Prostate gland (tissue), 2 donors: ENCODE results near the gene ASXL2. TPM values are rescaled to one million over a fixed set of nuclear protein-coding genes. Genes with fewer than 3 reads are reported as not detected.
A peak's percentile ranks its signal among the peaks of the same experiment; 100 is the strongest.
"Not testable (repeated sequence)": the region's sequence is repeated elsewhere in the genome, so short reads cannot be mapped to it uniquely, and the experiment has no call there.

Source experiments
- DNase-seq: peaks from one replicate; pipeline ENCODE4 v3.0.0-alpha.2; 2019; ENCODE audit warnings: low spot score
- H3K27ac ChIP-seq, 2 donors: fragments of 200-600 bp; sonication (generic); 2 replicates each; pipeline ENCODE4 v1.5.1; 2017 to 2019
- H3K27me3 ChIP-seq: fragments of 200-600 bp; sonication (generic); replicated peaks from 2 replicates; pipeline ENCODE4 v1.5.1; 2019; ENCODE audit not compliant: insufficient read depth
- H3K36me3 ChIP-seq, 2 donors: fragments of 200-600 bp; sonication (generic); 1 replicate in 1 of 2; 2 replicates in 1 of 2; pipeline versions ENCODE4 v1.5.1 to v1.8.1; 2017 to 2019
- H3K4me1 ChIP-seq: fragments of 200-600 bp; sonication (generic); replicated peaks from 2 replicates; pipeline ENCODE4 v1.5.1; 2019
- H3K4me3 ChIP-seq, 2 donors: fragments of 200-600 bp; sonication (generic); 2 replicates each; pipeline ENCODE4 v1.5.1; 2017 to 2019
- H3K9me3 ChIP-seq: fragments of 200-600 bp; sonication (generic); 2 replicates; pipeline ENCODE4 v1.5.1; 2017
- POLR2A ChIP-seq: fragments of 450-650 bp; IDR thresholded peaks from one replicate; pipeline ENCODE4 v1.6.1; 2016; ENCODE audit warnings: antibody characterized with exemption, mild to moderate bottlenecking
- POLR2AphosphoS5 ChIP-seq: sonication (generic); formaldehyde crosslinking; IDR thresholded peaks from one replicate; pipeline ENCODE4 v1.6.1; 2017; ENCODE audit warnings: antibody characterized with exemption
- WGBS: methylation state at CpG from one replicate; pipeline ENCODE4 v1.1.5; 2018; 5-methylcytosine and 5-hydroxymethylcytosine counted together
- intact Hi-C: fragments of 100-400 bp; cut with DNase I; formaldehyde crosslinking; loops from one replicate; pipeline ENCODE4 v1.14.2; 2022
- total RNA-seq, 2 donors: library from RNA; depleted of rRNA; stranded (reverse); fragments of >200 nt; gene quantifications; one replicate each; pipeline ENCODE4 v1.1.0, GENCODE V29; 2016
- TF ChIP-seq, protein P1 (sequence below), 4 experiments: fragments of 200-600 bp in 2 of 4; fragments of 450-650 bp in 2 of 4; sonication (generic) in 2 of 4; IDR thresholded peaks; 1 replicate in 3 of 4; 2 replicates in 1 of 4; pipeline ENCODE4 v1.5.1; 2016 to 2019; ENCODE audit warnings: antibody characterized with exemption in 4 of 4, mild to moderate bottlenecking in 2 of 4, moderate library complexity in 2 of 4

The ASXL2 gene
- total RNA-seq, 2 donors from 2014 or later = 15.8 to 36.1 TPM

DNA sequence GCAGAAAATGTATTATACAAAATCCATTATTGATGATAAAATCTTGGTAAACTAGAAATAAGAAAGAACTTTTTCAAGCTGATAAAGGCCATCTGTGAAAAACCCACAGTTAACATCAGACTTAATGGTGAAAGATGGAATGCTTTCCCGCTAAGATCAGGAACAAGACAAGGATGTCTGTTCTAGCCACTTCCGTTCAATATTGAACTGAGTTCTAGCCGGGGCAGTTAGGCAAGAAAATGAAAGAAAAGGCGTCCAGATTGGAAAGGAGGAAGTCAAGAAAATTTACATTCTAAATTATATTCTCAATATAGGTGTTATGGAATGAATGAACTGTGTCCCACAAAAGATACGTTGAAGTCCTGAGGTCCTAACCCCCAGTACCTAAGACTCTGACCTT is 165.8 kb downstream of the ASXL2 start:
- WGBS = 81% methylated on average over 5 of the region's 5 CpGs
- intact Hi-C loops = no loop called here

DNA sequence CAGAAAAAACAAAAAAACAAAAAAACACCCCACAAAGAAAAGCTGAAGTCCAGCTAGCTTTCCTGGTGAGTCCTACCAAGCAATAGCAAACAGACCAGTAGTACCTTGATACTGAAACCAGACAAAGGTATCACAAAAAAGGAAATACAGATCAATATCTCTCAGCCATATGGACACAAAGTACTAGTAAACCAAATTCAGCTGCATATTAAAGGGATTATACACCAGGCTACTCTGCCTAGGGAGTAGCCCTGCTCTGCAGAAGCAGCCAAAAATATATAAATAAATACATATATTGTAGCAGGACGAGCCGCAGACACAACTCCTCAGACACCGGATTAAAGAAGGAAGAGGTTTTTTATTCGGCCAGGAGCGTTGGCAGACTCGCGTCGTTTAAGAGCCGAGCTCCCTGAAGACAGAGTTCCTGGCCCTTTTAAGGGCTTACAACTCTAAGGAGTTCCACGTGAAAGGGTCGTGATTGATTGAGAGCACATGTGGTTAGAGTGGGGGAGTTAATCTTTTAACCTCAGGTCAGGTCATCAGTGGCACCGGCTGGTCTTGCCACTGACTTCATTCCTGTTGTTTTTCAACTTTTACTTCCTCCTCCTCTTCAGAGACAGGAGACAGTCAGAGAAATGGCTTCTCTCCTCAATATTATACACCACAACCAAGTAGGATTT is 166.5 kb downstream of the ASXL2 start:
- 12% methylated on average over 12 of the region's 12 CpGs for WGBS
- H3K27ac ChIP-seq = peak overlapping the region; percentile 11 to 67
- H3K9me3 ChIP-seq = no peaks in the 10 kb centered on the region
- peak overlapping the region in 1 of 2 donors; percentile 8 for H3K4me3 ChIP-seq
- intact Hi-C loops = no loop called here
- no peaks in the 10 kb centered on the region for H3K4me1 ChIP-seq
- DNase-seq = no peak
- no peaks in the 10 kb centered on the region for H3K36me3 ChIP-seq
- no peak for TF ChIP-seq POLR2A
- TF ChIP-seq POLR2AphosphoS5 = peak; percentile 9
- H3K27me3 ChIP-seq = no peaks in the 10 kb centered on the region

More for the DNA sequence above, 165.8 kb downstream of the ASXL2 start:
- no peak for DNase-seq
- no peaks in the 10 kb centered on the region for H3K27me3 ChIP-seq
- no peak overlapping the region for H3K4me3 ChIP-seq
- no peaks in the 10 kb centered on the region for H3K4me1 ChIP-seq
- no peak for TF ChIP-seq POLR2AphosphoS5
- TF ChIP-seq, protein P1, sequence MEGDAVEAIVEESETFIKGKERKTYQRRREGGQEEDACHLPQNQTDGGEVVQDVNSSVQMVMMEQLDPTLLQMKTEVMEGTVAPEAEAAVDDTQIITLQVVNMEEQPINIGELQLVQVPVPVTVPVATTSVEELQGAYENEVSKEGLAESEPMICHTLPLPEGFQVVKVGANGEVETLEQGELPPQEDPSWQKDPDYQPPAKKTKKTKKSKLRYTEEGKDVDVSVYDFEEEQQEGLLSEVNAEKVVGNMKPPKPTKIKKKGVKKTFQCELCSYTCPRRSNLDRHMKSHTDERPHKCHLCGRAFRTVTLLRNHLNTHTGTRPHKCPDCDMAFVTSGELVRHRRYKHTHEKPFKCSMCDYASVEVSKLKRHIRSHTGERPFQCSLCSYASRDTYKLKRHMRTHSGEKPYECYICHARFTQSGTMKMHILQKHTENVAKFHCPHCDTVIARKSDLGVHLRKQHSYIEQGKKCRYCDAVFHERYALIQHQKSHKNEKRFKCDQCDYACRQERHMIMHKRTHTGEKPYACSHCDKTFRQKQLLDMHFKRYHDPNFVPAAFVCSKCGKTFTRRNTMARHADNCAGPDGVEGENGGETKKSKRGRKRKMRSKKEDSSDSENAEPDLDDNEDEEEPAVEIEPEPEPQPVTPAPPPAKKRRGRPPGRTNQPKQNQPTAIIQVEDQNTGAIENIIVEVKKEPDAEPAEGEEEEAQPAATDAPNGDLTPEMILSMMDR (IDR thresholded peaks at IDR 0.05) = no peak
- no peak for TF ChIP-seq POLR2A
- no peaks in the 10 kb centered on the region for H3K9me3 ChIP-seq
- no peaks in the 10 kb centered on the region for H3K36me3 ChIP-seq
- H3K27ac ChIP-seq = no peak overlapping the region

DNA sequence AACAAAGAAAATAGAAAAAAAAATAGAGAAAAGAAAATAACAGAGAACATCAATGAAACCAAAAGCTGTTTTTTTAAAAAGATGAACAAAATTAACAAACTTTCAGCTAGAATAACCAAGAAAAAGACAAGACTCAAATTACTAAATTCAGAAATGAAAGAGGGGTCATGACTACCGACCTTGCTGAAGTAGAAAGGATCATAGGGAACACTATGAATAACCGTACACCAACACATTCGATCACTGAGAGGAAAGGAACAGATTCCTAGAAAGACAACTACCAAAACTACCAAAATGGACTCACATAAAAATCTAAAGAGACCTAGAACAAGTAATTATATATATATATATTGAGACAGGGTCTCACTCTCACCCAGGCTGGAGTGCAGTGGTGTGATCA is 167.5 kb downstream of the ASXL2 start:
- Histone ChIP-seq H3K27me3 (no peaks in the 10 kb centered on the region), H3K36me3 (no peaks in the 10 kb centered on the region), H3K27ac (no peak overlapping the region), H3K4me3 (no peak overlapping the region), H3K4me1 (no peaks in the 10 kb centered on the region), H3K9me3 (no peaks in the 10 kb centered on the region)
- WGBS = 90% methylated on average over 3 of the region's 3 CpGs
- TF ChIP-seq POLR2A (no peak), POLR2AphosphoS5 (no peak)
- TF ChIP-seq, protein P1 (IDR thresholded peaks at IDR 0.05) = no peak
- no peak for DNase-seq
- intact Hi-C loops = no loop called here

DNA sequence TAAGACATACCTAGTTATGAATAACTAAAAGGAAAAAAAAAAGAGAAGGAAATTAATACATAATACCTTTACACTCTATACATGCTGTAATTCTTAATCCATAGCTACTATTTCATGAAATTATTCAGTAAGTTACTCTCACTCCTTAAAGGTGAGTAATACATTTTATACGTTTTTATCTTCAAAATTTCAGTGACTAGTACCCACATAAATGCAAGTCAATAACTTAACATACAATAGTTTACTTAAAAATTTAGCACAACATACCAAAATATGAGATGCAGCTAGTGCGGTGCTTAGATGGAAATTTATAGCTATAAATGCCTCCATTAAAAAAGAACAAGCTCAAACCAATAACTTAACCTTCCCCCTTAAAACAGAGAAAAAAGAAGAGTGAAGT is 168.9 kb downstream of the ASXL2 start:
- intact Hi-C loops = no loop called here
- WGBS = 92% methylated on average over 2 of the region's 2 CpGs
- no peak overlapping the region for H3K4me3 ChIP-seq
- no peak for DNase-seq
- no peaks in the 10 kb centered on the region for H3K36me3 ChIP-seq
- H3K27ac ChIP-seq = no peak overlapping the region
- no peaks in the 10 kb centered on the region for H3K4me1 ChIP-seq
- no peaks in the 10 kb centered on the region for H3K9me3 ChIP-seq
- TF ChIP-seq POLR2A = no peak
- no peak for TF ChIP-seq POLR2AphosphoS5
- TF ChIP-seq, protein P1 (IDR thresholded peaks at IDR 0.05) = no peak
- no peaks in the 10 kb centered on the region for H3K27me3 ChIP-seq

DNA sequence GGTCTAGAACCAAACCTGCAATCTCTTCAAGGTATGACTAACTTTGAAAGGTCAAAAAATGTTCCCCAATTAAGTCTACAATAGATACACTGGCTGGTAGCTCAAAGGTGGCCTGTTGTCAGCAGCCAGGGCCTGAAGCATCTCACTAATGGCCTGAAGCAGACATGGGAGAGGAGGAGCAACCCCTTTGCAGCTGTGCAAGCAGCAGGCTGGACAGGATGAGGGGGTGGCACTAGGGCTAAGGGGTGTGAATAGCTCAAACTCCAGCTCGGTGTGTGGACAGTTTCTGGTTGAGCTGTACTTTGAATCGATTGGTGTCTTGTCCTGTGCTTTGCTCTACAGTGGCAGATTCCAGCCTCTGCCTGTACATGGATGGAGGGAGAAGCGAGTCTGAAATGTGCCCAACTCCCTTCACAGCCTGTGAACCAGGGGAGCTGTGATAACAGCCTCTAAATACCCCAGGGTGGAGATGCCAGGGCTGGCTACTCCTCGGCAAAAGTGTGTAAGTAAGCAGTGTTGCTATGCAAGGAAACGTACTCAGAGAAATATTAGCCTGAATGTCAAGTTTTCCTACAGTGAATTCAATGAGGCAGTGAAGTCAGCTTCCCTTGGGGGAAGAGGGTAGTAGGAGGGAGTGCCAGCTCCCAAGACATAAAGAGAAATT is 170.2 kb downstream of the ASXL2 start:
- Histone ChIP-seq H3K4me3 (no peak overlapping the region), H3K9me3 (no peaks in the 10 kb centered on the region), H3K4me1 (no peaks in the 10 kb centered on the region), H3K27ac (no peak overlapping the region), H3K27me3 (no peaks in the 10 kb centered on the region), H3K36me3 (no peaks in the 10 kb centered on the region)
- intact Hi-C loops = no loop called here
- WGBS = 63% methylated on average over 5 of the region's 5 CpGs
- TF ChIP-seq POLR2A = no peak
- no peak for TF ChIP-seq POLR2AphosphoS5
- TF ChIP-seq, protein P1 (IDR thresholded peaks at IDR 0.05) = no peak
- no peak for DNase-seq

DNA sequence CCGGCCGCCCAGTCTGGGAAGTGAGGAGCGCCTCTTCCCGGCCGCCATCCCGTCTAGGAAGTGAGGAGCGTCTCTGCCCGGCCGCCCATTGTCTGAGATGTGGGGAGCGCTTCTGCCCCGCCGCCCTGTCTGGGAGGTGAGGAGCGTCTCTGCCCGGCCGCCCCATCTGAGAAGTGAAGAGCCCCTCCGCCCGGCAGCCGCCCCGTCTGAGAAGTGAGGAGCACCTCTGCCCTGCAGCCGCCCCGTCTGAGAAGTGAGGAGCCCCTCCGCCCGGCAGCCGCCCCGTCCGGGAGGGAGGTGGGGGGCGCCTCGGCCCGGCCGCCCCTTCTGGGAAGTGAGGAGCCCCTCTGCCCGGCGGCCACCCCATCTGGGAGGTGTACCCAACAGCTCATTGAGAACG is 172.7 kb downstream of the ASXL2 start:
- H3K9me3 ChIP-seq, H3K27me3 ChIP-seq, H3K36me3 ChIP-seq, H3K4me1 ChIP-seq, H3K4me3 ChIP-seq, intact Hi-C loops, H3K27ac ChIP-seq, DNase-seq: not testable (repeated sequence)
- 93% methylated on average over 33 of the region's 33 CpGs for WGBS
